GM18873 (cell line): ENCODE results near the gene PLA2G4D.

ENCODE experiments used
- ATAC-seq: cut with Tn5 transposase; IDR thresholded peaks from one replicate; pipeline ENCODE4 v1.9.1; 2021; ENCODE audit warnings: mild to moderate bottlenecking, moderate library complexity, moderate number of reproducible peaks; ENCODE audit not compliant: unreplicated experiment, low FRiP score

PLA2G4D gene

DNA sequence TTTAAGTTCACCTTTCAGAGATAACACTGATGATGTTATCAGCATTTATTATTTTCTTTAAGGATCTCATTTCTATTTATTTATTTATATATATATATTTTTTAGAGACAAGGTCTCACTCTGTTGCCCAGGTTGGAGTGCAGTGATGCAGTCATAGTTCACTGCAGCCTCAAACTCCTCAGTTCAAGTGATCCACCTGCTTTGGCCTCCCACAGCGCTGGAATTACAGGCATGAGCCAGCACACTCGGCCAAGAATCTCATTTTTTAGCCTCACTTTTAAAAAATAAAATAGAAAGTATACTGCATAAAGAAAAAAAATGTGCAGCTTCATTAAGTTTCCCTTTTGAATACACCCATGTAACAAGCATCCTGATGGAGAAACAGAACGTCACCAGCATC, 35.6 kb downstream of the PLA2G4D start:
- no peak for ATAC-seq

- ATAC-seq, result no peak
Measured at GRCh38 chr15:42057799-42058646, 36.3 kb downstream of the PLA2G4D start.

DNA sequence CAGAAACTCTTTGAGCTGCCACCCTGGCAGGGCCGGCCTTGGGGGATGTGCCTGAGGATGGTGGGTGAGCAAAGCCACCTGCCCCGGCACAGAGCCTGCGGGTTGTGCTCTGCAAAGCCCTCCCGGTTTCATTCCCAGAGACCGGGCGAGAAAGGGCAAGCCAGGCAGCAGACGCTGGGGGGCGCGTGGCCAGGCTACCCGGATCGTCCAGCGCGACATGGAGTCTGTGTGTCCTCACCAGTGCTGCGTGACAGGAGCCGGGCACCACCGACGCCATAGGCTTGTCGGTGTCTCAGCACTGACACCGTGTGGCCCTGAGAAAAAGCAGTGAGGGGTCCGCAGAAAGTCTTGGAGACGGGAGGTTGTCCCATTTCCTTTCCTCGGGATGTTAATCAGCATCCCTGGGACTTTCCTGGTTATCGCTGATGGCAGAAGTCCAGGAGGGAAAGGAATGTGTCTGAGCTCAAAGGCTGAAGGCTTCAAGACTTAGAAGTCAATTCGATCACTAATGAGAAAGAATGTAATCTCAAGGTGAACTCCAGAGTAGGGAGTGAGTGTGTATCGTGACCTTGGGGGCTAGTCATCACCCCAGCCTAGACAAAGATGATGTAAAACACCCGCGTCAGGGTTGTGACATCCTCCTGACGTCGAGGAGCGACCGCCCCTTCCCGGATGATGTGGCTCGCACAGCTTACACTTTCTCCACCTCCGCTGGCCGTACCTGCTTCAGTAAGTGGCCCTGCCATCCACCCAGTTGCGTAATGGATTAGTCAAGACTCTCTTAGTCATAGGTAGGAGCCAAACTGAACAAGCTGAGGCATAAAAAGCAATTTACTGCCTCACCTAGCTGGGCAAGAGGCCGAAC, 37.2 kb downstream of the PLA2G4D start:
- no peak for ATAC-seq

GRCh38 chr15:42053914-42054313, 40.4 kb downstream of the PLA2G4D start:
- no peak for ATAC-seq

GRCh38 chr15:42053010-42053409, 41.4 kb downstream of the PLA2G4D start:
- no peak for ATAC-seq

GRCh38 chr15:42050484-42051255, 43.7 kb downstream of the PLA2G4D start:
- ATAC-seq, result no peak

- ATAC-seq, result no peak
Measured at GRCh38 chr15:42048821-42049200, 45.6 kb downstream of the PLA2G4D start.

DNA sequence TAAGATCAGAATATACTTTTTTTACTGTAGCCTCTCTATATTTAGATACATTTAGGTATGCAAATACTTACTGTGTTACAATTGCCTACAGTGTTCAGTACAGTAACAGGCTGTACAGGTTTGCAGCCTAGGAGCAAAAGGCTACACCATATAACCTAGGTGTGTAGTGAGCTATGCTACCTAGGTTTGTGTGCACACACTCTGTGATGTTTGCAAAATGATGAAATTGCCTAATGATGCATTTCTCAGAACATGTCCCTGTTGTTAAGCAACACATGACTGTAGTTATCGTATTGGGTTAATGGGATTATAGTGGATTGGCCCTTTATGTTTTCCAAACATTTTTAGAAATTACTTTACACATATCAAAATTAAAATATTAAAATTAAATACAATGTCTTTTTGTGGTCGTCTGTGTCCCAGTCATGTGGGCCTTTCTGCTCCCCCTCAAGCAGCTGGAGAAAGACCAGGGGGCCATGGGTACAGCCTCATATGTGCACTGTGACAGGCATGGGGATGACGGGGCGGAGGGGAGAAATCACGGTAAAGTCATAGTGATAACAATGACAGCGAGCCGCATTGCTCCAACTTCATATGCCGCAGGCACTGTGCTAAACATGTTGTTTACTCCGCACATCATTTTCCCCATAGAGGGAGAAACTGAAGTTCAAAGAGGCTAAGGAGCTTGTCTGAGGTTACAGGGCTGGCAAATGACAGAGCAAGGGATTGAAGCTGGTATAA, 46.1 kb downstream of the PLA2G4D start:
- ATAC-seq, result no peak

DNA sequence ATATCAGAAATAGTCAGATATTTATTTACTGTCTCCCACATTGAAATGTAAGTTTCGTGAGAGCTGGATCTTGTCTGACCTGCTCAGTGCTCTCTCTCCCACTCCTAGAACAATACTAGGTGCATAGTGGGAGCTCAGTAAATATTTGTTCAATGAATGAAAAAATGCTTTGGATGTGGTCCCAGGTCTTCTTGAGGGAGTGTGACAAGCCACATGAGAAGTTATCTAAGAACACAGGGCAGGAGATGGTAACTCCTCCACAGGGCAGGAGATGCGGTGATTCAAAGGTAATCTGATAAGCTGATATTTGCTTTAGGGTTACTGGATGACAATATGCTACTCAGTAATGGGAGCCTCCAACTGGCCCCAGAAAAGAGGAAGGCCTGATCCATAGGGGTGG, 47.8 kb downstream of the PLA2G4D start:
- no peak for ATAC-seq

- no peak for ATAC-seq
Measured at GRCh38 chr15:42045211-42045615, 49.1 kb downstream of the PLA2G4D start.

- ATAC-seq, result no peak
Measured at GRCh38 chr15:42042602-42043400, 51.6 kb downstream of the PLA2G4D start.

DNA sequence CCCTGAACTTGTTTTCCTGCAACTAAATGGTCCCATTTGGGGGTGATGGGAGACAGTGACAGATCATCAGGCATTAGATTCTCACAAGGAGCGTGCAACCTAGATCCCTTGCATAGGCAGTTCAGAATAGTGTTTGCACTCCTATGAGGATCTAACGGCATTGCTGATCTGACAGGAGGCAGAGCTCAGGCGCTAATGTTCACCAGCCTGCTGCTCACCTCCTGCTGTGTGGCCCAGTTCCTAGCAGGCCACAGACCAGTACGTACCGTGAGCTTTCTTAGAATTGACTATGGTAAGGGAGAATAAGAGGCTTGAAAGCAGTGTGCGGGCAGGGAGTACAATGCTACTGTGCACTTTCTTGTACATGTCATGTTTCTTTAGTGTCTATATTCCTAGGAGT, 56.0 kb downstream of the PLA2G4D start:
- no peak for ATAC-seq

DNA sequence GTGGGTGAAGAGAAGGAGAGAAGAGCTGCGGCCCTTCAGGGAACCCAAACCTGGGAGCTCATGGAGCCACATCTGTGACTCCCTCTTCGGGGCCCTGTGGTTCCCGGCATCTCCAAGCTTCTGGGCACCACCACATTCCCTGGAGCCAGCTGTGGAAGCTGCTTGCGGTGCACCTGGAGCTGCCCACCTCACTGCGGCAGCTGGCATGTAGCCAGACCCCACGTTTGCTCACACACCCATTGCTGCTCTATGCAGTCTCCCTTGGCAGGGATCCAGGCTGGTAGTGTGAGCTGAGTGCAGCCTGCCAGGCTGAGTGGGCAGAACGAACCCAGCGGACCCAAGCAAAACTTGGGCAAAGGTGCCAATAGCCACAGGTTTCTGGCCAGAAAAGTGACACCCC, 56.7 kb downstream of the PLA2G4D start:
- ATAC-seq, result no peak

DNA sequence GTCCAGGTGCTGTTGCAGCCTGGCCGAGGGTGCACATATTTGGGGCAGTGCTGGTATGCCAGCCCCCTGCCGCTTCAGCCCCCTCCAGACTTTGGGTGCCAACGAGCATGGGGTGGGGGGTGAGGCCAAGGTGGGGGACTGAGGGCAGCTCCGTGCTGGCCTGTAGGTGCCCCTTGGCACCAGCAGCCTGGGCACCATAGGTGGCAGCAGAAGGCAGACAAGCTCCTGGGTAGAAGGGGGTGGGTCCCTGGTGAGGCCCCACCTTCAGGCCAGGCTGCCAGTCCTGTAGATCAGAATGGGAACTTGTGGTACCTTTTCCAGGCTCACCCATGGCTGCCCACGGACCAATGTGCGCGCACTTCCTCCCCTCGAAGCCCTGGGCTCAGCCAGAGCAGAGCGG, 57.4 kb downstream of the PLA2G4D start:
- ATAC-seq, result no peak

GRCh38 chr15:42036112-42036905, 58.1 kb downstream of the PLA2G4D start:
- ATAC-seq, result no peak

- ATAC-seq, result peak; percentile 67
Measured at GRCh38 chr15:42035435-42035761, 59.0 kb downstream of the PLA2G4D start.

- no peak for ATAC-seq
Measured at GRCh38 chr15:42034628-42035434, 59.5 kb downstream of the PLA2G4D start.
